ENCODE measurements around the gene GRM4. TPM values are rescaled to one million over a fixed set of nuclear protein-coding genes. Genes with fewer than 3 reads are reported as not detected.

The GRM4 gene
- total and polyA plus RNA-seq, 8 donors, result 0.30 to 0.70 (median 0.43) TPM; not detected in 2

DNA sequence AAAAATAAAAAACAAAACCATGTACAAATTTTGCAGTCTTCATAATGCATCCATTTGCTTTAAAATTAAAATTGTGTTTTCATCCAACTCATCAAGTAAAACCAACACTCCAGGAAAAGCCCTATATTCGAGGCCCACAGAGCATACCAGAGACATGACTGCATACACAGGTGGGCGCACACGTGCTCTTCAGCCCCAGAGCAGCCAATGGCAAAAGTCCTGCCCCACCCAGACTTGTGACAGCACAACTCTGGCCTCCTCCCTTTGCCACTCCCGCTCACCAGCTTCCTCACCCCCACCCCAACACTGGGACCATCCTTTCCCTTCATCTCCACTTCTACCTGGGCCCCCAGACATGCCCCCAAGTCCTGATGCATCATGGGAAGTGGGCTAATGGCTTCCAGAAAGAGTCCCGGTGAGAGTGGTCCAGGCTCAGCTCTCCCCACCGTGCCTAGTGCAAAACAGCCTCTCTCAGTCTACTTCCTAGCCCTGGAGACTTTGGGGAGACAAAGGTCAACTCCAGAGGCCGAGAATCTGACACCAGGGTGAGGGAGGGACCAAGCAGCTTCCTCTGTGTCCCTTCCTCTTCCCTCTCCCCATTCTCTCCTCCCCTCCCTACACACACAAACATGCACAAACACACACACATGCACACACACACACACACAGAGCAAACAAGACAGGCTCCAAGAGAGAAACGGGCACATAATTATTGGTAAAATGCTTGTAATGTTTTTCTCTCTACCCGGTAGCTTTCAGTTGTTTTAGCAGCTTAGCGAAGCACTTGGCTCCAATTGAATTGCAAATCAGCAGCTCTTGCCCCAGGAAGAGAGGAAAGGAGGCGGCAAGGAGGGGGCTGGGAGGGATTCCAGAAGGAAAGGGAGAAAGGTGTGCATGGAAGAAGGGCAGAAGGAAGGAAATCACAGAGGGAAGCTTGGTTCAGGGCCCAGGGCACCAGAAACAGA, 14.3 kb downstream of the GRM4 start:
- no peaks in the 10 kb centered on the region for H3K36me3 ChIP-seq
- H3K27me3 ChIP-seq, result peaks cover 0 to 81% of the 10 kb centered on the region in 2 donors
- ATAC-seq (no peak), DNase-seq (no peak)
- intact Hi-C loops (cut with DNase I), result no loop called here
- H3K27ac ChIP-seq, result no peak overlapping the region
- TF ChIP-seq, protein P1, sequence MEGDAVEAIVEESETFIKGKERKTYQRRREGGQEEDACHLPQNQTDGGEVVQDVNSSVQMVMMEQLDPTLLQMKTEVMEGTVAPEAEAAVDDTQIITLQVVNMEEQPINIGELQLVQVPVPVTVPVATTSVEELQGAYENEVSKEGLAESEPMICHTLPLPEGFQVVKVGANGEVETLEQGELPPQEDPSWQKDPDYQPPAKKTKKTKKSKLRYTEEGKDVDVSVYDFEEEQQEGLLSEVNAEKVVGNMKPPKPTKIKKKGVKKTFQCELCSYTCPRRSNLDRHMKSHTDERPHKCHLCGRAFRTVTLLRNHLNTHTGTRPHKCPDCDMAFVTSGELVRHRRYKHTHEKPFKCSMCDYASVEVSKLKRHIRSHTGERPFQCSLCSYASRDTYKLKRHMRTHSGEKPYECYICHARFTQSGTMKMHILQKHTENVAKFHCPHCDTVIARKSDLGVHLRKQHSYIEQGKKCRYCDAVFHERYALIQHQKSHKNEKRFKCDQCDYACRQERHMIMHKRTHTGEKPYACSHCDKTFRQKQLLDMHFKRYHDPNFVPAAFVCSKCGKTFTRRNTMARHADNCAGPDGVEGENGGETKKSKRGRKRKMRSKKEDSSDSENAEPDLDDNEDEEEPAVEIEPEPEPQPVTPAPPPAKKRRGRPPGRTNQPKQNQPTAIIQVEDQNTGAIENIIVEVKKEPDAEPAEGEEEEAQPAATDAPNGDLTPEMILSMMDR (IDR thresholded peaks at IDR 0.05), result no peak
- no peak overlapping the region for H3K4me3 ChIP-seq
- no peaks in the 10 kb centered on the region for H3K4me1 ChIP-seq
- no peaks in the 10 kb centered on the region for H3K9me3 ChIP-seq

DNA sequence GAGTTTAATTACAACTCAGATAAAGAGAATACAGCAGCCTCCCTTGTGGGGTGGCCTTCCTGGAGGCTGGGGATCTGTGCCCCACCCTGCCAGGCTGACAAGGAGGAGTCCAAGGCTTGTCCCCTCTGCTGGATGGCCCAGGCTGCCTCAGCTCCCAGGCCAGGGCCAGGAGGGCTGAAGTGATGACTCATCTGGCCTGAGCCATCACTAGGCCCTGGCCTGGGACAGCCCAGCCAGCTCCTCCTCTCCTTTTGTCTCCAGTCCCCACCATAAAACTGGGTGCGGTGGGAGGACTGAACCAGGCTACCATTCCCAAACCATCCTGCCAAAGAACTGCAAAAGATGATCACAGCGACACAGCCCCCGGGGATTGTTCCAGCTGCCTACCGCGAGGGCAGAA, 15.0 kb downstream of the GRM4 start:
- no peaks in the 10 kb centered on the region for H3K36me3 ChIP-seq
- no peak overlapping the region for H3K4me3 ChIP-seq
- intact Hi-C loops (cut with DNase I), result no loop called here
- peaks cover 0 to 74% of the 10 kb centered on the region in 2 donors for H3K27me3 ChIP-seq
- H3K27ac ChIP-seq, result no peak overlapping the region
- H3K9me3 ChIP-seq, result no peaks in the 10 kb centered on the region
- ATAC-seq (no peak), DNase-seq (no peak)
- TF ChIP-seq, protein P1 (IDR thresholded peaks at IDR 0.05), result no peak
- no peaks in the 10 kb centered on the region for H3K4me1 ChIP-seq

DNA sequence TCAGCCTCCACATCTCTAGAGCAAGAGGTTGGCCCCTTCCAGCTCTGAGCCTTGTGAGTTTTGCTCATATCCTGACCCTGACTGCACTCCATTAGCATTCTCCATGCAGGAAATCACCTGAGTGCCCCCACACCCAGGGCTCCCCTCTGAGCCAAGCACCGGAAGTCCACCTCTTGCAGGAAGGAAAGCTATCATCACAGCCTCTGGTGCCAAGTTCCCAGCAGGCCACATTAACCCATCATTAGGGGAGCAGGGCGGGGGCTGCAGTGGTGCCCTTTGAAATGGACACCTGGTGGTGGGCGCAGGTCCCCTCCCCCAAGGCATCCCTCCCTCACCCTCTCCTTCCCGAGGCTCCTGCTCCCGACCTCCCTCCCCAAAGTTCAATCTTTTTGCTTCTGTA, 16.1 kb downstream of the GRM4 start:
- TF ChIP-seq, protein P1 (IDR thresholded peaks at IDR 0.05), result no peak
- ATAC-seq, result no peak
- intact Hi-C loops (cut with DNase I), result no loop called here

DNA sequence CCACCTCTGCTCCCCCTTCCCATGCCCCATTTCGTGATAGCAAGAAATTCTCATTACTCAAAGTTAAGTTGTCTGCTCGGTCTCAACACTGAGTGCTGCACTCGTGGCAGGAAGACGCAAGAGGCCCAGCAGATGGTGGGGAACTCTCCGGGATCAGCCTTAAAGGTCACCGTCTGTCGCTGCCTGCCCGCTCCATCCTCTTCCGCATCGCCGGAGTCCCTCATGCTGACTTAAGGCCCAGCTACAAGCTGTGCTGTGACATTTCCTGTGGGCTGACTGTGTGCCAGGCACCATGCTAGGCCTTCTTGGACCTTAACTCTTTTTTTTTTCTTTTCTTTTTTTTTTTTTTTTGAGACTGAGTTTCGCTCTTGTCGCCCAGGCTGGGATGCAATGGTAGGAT, 17.8 kb downstream of the GRM4 start:
- TF ChIP-seq, protein P1 (IDR thresholded peaks at IDR 0.05), result no peak
- Histone ChIP-seq H3K4me3 (no peak overlapping the region), H3K4me1 (no peaks in the 10 kb centered on the region), H3K27ac (no peak overlapping the region), H3K36me3 (no peaks in the 10 kb centered on the region), H3K9me3 (no peaks in the 10 kb centered on the region), H3K27me3 (peaks cover 0 to 73% of the 10 kb centered on the region in 2 donors)
- DNase-seq (no peak), ATAC-seq (no peak)
- intact Hi-C loops (cut with DNase I), result no loop called here

More for the DNA sequence above, 16.1 kb downstream of the GRM4 start:
- Histone ChIP-seq H3K36me3 (no peaks in the 10 kb centered on the region), H3K27ac (no peak overlapping the region), H3K27me3 (peaks cover 0 to 73% of the 10 kb centered on the region in 2 donors), H3K9me3 (no peaks in the 10 kb centered on the region), H3K4me1 (no peaks in the 10 kb centered on the region), H3K4me3 (no peak overlapping the region)
- no peak for DNase-seq

DNA sequence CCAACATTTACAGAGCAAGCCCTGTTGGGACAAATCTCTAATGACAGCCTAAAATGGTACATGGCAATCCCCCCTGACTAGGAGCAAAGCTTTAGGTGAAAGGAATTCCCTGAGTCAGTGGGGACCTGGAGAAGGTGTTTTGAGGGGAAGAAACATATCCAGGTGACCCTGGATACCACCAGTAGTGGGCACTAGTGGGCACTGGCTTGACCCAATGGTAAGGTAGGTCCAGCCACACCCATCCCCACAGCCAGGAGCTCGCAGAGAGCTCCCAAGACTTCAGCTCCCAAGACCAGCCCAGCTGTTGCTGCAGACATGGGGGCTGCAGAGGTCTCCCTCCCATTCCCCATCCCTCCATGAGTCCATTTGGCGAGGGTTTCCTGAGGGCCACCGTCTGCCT, 19.5 kb downstream of the GRM4 start:
- TF ChIP-seq, protein P1 (IDR thresholded peaks at IDR 0.05), result no peak
- Histone ChIP-seq H3K4me3 (no peak overlapping the region), H3K27me3 (peaks cover 0 to 73% of the 10 kb centered on the region in 2 donors), H3K9me3 (no peaks in the 10 kb centered on the region), H3K4me1 (no peaks in the 10 kb centered on the region), H3K27ac (no peak overlapping the region), H3K36me3 (no peaks in the 10 kb centered on the region)
- intact Hi-C loops (cut with DNase I), result no loop called here
- no peak for DNase-seq
- ATAC-seq, result no peak
